A673 (cell line): ENCODE measurements around the gene ARF6.
"Not testable (repeated sequence)": the region's sequence is repeated elsewhere in the genome, so short reads cannot be mapped to it uniquely, and the experiment has no call there.

Experiments used
- CTCF ChIP-seq: fragments of 300-800, 200-600 bp; sonication (generic); conservative IDR thresholded peaks from 2 replicates; pipeline ENCODE4 v1.5.1; 2017; ENCODE audit warnings: low read depth, mild to moderate bottlenecking, antibody characterized with exemption, low read length, moderate library complexity, mixed read lengths
- EZH2 ChIP-seq: fragments of 200-600 bp; sonication (generic); IDR thresholded peaks from 2 replicates; pipeline ENCODE4 v1.6.1; 2017; ENCODE audit warnings: borderline replicate concordance, low read depth, mild to moderate bottlenecking, mixed read lengths, antibody characterized with exemption, low read length; ENCODE audit not compliant: poor library complexity, severe bottlenecking

- not testable (repeated sequence) for TF ChIP-seq CTCF, EZH2
Observed at GRCh38 chr14:49939215-49939614, 46.3 kb downstream of the ARF6 start.
